Caki2 (cell line): ENCODE data around the gene DDOST. TPM values are rescaled to one million over a fixed set of nuclear protein-coding genes. Genes with fewer than 3 reads are reported as not detected.
"Not testable (repeated sequence)": the region's sequence is repeated elsewhere in the genome, so short reads cannot be mapped to it uniquely, and the experiment has no call there.

Experiments
- DNase-seq: peaks from one replicate; pipeline ENCODE4 v3.0.0-alpha.2; 2015; ENCODE audit warnings: low read depth
- in situ Hi-C: cut with HindIII; loops from 2 replicates; pipeline ENCODE4 v1.10.0; 2016; ENCODE audit warnings: low sequenced_read_pairs, low pct_unique_long_range_greater_than_20kb, mixed read lengths
- total RNA-seq: library from RNA; depleted of rRNA; stranded (reverse); fragments of >200 nt; shearing (Covaris generic); gene quantifications from 2 replicates; pipeline ENCODE4 v1.2.3, GENCODE V29; 2014; ENCODE audit warnings: low replicate concordance; rRNA removed

DDOST gene
- total RNA-seq, 1 experiment from 2014 or later, result 467 TPM

GRCh38 chr1:20612221-20612746, 48.9 kb downstream of the DDOST start:
- peak; percentile 86 for DNase-seq
- in situ Hi-C loops, result no loop called here

DNA sequence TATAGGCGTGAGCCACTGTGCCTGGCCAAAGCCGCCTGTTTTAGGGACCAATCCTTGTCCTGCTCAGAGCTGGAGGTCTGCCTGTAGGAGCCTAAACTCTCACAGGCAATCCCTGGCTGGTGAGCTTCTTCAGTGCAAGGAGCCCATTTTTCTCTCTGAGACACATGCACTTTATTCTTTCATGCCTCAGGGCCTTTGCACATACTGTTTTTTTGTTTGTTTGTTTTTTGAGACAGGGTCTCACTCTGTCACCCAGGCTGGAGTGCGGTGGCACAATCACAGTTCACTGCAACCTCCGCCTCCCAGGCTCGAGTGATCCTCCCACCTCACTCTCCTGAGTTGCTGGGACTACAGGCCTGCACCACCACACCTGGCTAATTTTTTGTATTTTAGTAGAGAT, 49.5 kb downstream of the DDOST start:
- no peak for DNase-seq
- in situ Hi-C loops, result no loop called here

DNA sequence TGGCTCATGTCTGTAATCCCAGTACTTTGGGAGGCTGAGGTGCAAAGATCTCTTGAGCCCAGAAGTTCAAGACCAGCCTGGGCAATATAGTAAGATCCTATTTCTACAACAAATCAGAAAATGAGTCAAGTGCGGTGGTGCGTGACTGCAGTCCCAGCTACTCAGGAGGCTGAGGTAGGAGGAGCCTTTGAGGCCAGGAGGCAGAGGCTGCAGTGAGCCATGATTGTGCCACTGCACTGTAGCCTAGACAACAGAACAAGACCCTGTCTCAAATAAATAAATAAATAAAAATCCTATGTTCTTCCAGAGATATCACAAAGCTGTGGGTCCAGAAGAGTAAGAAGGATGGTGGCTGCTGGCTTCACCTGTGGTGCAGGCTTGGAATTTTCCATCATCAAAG, 50.2 kb downstream of the DDOST start:
- in situ Hi-C loops, result no loop called here

DNA sequence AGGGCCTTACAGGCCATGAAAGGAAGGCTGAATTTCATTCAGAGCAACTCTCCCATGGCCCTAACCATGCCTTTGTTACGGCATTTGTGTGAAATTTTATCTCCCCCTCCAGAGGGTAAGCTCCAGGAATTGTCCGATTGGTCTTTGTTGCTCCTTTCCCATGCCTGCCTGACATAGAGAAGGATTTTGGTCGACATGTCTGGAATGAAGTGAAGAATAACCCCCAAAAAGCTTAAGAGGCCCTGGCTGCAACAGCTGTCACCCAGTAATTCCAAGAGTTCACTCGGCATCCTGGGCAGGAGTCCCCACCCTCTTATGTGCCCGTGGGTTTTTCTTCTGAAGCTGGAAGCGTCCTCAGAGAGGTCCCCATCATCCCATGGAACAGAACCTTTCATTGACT, 51.6 kb downstream of the DDOST start:
- in situ Hi-C loops, result no loop called here
- DNase-seq, result no peak

More for the DNA sequence above, 50.2 kb downstream of the DDOST start:
- DNase-seq, result peak; percentile 67

- DNase-seq, in situ Hi-C loops: not testable (repeated sequence)
Observed at GRCh38 chr1:20606801-20607570, 54.2 kb downstream of the DDOST start.

GRCh38 chr1:20604678-20605077, 56.5 kb downstream of the DDOST start:
- no peak for DNase-seq
- in situ Hi-C loops, result no loop called here

- DNase-seq, result no peak
- in situ Hi-C loops, result no loop called here
Observed at GRCh38 chr1:20603504-20604464, 57.4 kb downstream of the DDOST start.

GRCh38 chr1:20602851-20603450, 58.2 kb downstream of the DDOST start:
- in situ Hi-C loops, result no loop called here
- DNase-seq, result no peak

Other genes starting within 250 kb of the DDOST start
- 13.5 and 20.1 TPM in 2 replicates for gene CAMK2N1, start 175.2 kb downstream of the DDOST start, total RNA-seq
- gene MUL1, start 153.2 kb downstream of the DDOST start, total RNA-seq, result 9.8 and 23.6 TPM in 2 replicates
- gene FAM43B, start 108.8 kb downstream of the DDOST start, total RNA-seq, result 2.8 and 3.1 TPM in 2 replicates
- gene CDA, start 72.3 kb downstream of the DDOST start, total RNA-seq, result 0.95 TPM in 1 of 2 replicates, not detected in the other
- 34.5 and 34.6 TPM in 2 replicates for gene PINK1, start 27.9 kb downstream of the DDOST start, total RNA-seq
- 2.1 and 6.4 TPM in 2 replicates for gene KIF17, start 56.6 kb upstream of the DDOST start, total RNA-seq
- 9.4 and 9.8 TPM in 2 replicates for gene SH2D5, start 71.3 kb upstream of the DDOST start, total RNA-seq
- 192 and 242 TPM in 2 replicates for gene HP1BP3, start 125.9 kb upstream of the DDOST start, total RNA-seq